PC-9 (cell line): ENCODE results near the gene NCKAP1.

Experiments
- CTCF ChIP-seq: fragments of 200-600 bp; sonication (generic); conservative IDR thresholded peaks from 2 replicates; pipeline ENCODE4 v1.6.1; 2017; ENCODE audit warnings: mixed run types, antibody characterized with exemption, mild to moderate bottlenecking, moderate library complexity
- EZH2 ChIP-seq: fragments of 200-600 bp; sonication (generic); IDR thresholded peaks from 2 replicates; pipeline ENCODE4 v1.8.0; 2017; ENCODE audit warnings: antibody characterized with exemption, low read depth

DNA sequence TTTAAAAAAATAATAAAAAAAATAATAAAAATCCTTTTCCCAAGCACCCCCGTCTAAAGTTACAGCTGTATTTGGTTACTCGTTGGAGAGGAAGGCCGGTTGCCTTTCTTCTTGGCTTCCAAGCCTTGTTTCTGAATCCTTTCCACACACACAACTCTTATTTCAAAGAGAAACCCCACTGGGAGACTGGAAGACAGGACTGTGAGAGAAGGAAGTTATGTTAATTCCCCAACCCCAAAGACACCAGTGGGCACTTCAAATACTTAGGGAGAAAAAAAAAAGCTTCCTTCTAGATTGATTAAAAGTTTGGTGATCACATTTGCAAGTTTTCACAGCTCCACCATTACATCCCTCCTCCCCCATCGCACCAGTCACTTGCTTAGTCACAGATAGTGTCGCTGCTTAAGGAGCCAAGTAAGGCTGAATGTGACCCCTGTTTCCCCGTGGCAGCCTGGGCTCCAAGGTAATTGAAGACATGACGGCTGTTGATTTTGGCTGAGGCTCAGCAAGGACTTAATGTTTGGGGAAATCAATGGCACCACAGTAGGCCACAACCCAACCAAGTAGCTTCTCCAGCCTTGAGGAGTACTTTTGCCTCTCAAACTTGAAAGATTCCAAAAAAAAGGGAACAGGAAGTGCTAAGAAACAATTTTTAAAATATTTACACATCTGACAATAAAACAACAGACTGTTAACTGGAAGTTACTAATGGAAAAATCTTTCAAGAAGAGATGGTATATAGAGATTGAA, 131.0 kb downstream of the NCKAP1 start:
- TF ChIP-seq CTCF (no peak), EZH2 (no peak)
